ENCODE measurements around the gene HAGH.

DNA sequence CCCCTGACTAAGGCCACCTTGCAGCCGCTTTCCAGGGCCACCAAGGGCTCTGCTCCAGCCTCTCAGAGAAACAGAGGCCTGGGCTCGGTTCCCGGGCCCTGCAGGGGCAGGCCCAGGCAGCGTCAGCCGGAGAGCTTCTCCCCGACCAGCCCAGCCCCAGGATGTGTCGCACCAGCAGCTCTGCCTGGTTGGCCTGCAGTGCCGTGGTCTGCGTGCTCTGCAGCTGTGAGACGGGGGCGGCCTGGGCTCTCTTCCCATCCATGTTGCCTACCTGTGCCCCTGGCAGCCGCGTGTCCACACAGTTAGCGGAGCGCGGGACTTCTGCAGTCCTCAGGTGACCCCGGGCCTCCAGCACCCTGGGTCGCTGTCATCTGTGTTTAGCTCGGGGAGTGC is 37.9 kb downstream of the HAGH start:
- TF ChIP-seq, protein P1, sequence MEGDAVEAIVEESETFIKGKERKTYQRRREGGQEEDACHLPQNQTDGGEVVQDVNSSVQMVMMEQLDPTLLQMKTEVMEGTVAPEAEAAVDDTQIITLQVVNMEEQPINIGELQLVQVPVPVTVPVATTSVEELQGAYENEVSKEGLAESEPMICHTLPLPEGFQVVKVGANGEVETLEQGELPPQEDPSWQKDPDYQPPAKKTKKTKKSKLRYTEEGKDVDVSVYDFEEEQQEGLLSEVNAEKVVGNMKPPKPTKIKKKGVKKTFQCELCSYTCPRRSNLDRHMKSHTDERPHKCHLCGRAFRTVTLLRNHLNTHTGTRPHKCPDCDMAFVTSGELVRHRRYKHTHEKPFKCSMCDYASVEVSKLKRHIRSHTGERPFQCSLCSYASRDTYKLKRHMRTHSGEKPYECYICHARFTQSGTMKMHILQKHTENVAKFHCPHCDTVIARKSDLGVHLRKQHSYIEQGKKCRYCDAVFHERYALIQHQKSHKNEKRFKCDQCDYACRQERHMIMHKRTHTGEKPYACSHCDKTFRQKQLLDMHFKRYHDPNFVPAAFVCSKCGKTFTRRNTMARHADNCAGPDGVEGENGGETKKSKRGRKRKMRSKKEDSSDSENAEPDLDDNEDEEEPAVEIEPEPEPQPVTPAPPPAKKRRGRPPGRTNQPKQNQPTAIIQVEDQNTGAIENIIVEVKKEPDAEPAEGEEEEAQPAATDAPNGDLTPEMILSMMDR (conservative IDR thresholded peaks at IDR 0.05; ENCODE audit: low read length) = no peak
- no peak for TF ChIP-seq EZH2phosphoT487 (IDR thresholded peaks at IDR 0.05; ENCODE audit: borderline replicate concordance, low read depth, low read length)

Data from OCI-LY7 (cell line).